IMR-90 (cell line): ENCODE results near the gene MAP2K5. TPM values are rescaled to one million over a fixed set of nuclear protein-coding genes. Genes with fewer than 3 reads are reported as not detected.

Experiments
- ATAC-seq: fragments of 200-7000 bp; cut with Tn5 transposase; 2 replicates; pipeline ENCODE4 v1.9.1; 2020; ENCODE audit warnings: low read depth, mild to moderate bottlenecking, moderate library complexity
- BruUV-seq: library from RNA; stranded (reverse); fragments of 400-500 nt; replicated peaks from 2 replicates; lab custom pipeline; 2021; lab: Mats Ljungman, UMichigan
- CTCF ChIA-PET: fragments of 300-600 bp; formaldehyde crosslinking; extraction: SDS; loops from one replicate; lab custom pipeline; 2021; ENCODE audit warnings: antibody characterized with exemption; lab: Yijun Ruan, JAX
- POLR2A ChIA-PET: fragments of 300-600 bp; sonication (Branson Sonifier 250); formaldehyde crosslinking; loops from one replicate; lab custom pipeline; 2022; ENCODE audit warnings: antibody characterized with exemption; ENCODE audit not compliant: unreplicated experiment; lab: Charles Lee
- DNase-seq: peaks from one replicate; pipeline ENCODE4 v3.0.0; 2013
- H2AFZ ChIP-seq: replicated peaks from 2 replicates; pipeline ENCODE3; 2013; ENCODE audit warnings: low read length, mild to moderate bottlenecking; ENCODE audit not compliant: poor library complexity
- H2AK5ac ChIP-seq: 2 replicates; pipeline ENCODE4 v1.6.1; 2013; ENCODE audit warnings: low read depth, low read length, inconsistent platforms
- H2AK9ac ChIP-seq: replicated peaks from 2 replicates; pipeline ENCODE3; 2013; ENCODE audit warnings: mild to moderate bottlenecking, low read depth, low read length, moderate library complexity; ENCODE audit not compliant: poor library complexity
- H2BK120ac ChIP-seq: 2 replicates; pipeline ENCODE4 v1.6.1; 2013; ENCODE audit warnings: low read depth, low read length, inconsistent platforms
- H2BK15ac ChIP-seq: 3 replicates; pipeline ENCODE4 v1.6.1; 2013; ENCODE audit warnings: low read depth, low read length, inconsistent platforms
- H2BK20ac ChIP-seq: 2 replicates; pipeline ENCODE4 v1.6.1; 2013; ENCODE audit warnings: low read depth, mild to moderate bottlenecking, inconsistent platforms, low read length, moderate library complexity
- H2BK5ac ChIP-seq: 2 replicates; pipeline ENCODE4 v1.6.1; 2013; ENCODE audit warnings: mild to moderate bottlenecking, low read depth, low read length, inconsistent platforms; ENCODE audit not compliant: poor library complexity, severe bottlenecking
- H3K14ac ChIP-seq: replicated peaks from 2 replicates; pipeline ENCODE4 v1.6.1; 2013; ENCODE audit warnings: low read depth, low read length, inconsistent platforms
- H3K18ac ChIP-seq: 2 replicates; pipeline ENCODE4 v1.6.1; 2013; ENCODE audit warnings: low read depth, low read length, control low read depth
- H3K23ac ChIP-seq: 2 replicates; pipeline ENCODE4 v1.6.1; 2013; ENCODE audit warnings: low read depth, low read length, inconsistent platforms
- H3K27ac ChIP-seq: 2 replicates; pipeline ENCODE4 v1.5.1; 2013; ENCODE audit warnings: mild to moderate bottlenecking, control low read depth, low read length; ENCODE audit not compliant: insufficient read depth
- H3K27me3 ChIP-seq: 2 replicates; pipeline ENCODE4 v1.6.1; 2013; ENCODE audit warnings: low read length; ENCODE audit not compliant: control insufficient read depth, insufficient read depth
- H3K36me3 ChIP-seq: 2 replicates; pipeline ENCODE4 v1.6.1; 2013; ENCODE audit warnings: low read length, mixed read lengths; ENCODE audit not compliant: control insufficient read depth, insufficient read depth
- H3K4ac ChIP-seq: 2 replicates; pipeline ENCODE4 v1.6.1; 2013; ENCODE audit warnings: low read depth, low read length, inconsistent platforms
- H3K4me1 ChIP-seq: 2 replicates; pipeline ENCODE4 v1.6.1; 2013; ENCODE audit warnings: low read length, mixed read lengths; ENCODE audit not compliant: control insufficient read depth, insufficient read depth
- H3K4me2 ChIP-seq: 2 replicates; pipeline ENCODE4 v1.6.1; 2013; ENCODE audit warnings: low read depth, mild to moderate bottlenecking, control low read depth, low read length, moderate library complexity
- H3K4me3 ChIP-seq: 2 replicates; pipeline ENCODE4 v1.5.1; 2013; ENCODE audit warnings: low read depth, mild to moderate bottlenecking, control low read depth, low read length, moderate library complexity; ENCODE audit not compliant: insufficient read depth
- H3K56ac ChIP-seq: 2 replicates; pipeline ENCODE4 v1.6.1; 2013; ENCODE audit warnings: low read length, inconsistent platforms; ENCODE audit not compliant: insufficient read depth; ENCODE audit errors: extremely low read depth
- H3K79me1 ChIP-seq, 2 experiments: 2 replicates each; pipeline ENCODE4 v1.6.1; 2013; ENCODE audit warnings: low read length in 2 of 2, inconsistent platforms in 1 of 2, low read depth in 1 of 2
- H3K9ac ChIP-seq: 2 replicates; pipeline ENCODE4 v1.6.1; 2013; ENCODE audit warnings: low read depth, low read length, control low read depth
- H3K9me1 ChIP-seq: 2 replicates; pipeline ENCODE4 v1.6.1; 2013; ENCODE audit warnings: low read length, inconsistent platforms; ENCODE audit not compliant: insufficient read depth
- H3K9me3 ChIP-seq: 2 replicates; pipeline ENCODE4 v1.6.1; 2013; ENCODE audit warnings: low read length; ENCODE audit not compliant: control insufficient read depth, insufficient read depth
- H4K20me1 ChIP-seq: 2 replicates; pipeline ENCODE4 v1.6.1; 2013; ENCODE audit warnings: low read length, inconsistent platforms; ENCODE audit not compliant: insufficient read depth
- H4K5ac ChIP-seq: 2 replicates; pipeline ENCODE4 v1.6.1; 2013; ENCODE audit warnings: mild to moderate bottlenecking, low read depth, low read length, control low read depth
- H4K8ac ChIP-seq, 2 experiments: 2 replicates each; pipeline ENCODE4 v1.6.1; 2013; ENCODE audit warnings: low read depth in 2 of 2, low read length in 2 of 2, control low read depth in 1 of 2, inconsistent platforms in 1 of 2
- H4K91ac ChIP-seq: 2 replicates; pipeline ENCODE4 v1.6.1; 2013; ENCODE audit warnings: low read depth, low read length, inconsistent platforms; ENCODE audit not compliant: insufficient read depth
- CEBPB ChIP-seq: IDR thresholded peaks from 2 replicates; pipeline ENCODE4 v1.6.1; 2012; ENCODE audit warnings: low read depth, low read length, improper control_type of control experiment
- CHD1 ChIP-seq: IDR thresholded peaks from 2 replicates; pipeline ENCODE4 v1.6.1; 2012; ENCODE audit warnings: low read depth, low read length, improper control_type of control experiment
- ELK1 ChIP-seq: fragments of 150-350 bp; IDR thresholded peaks from 2 replicates; pipeline ENCODE4 v1.6.1; 2016; ENCODE audit warnings: low read depth, mild to moderate bottlenecking, low read length, moderate library complexity, borderline replicate concordance
- FOS ChIP-seq: fragments of 150-350 bp; IDR thresholded peaks from 2 replicates; pipeline ENCODE4 v1.6.1; 2016; ENCODE audit warnings: low read depth, low read length
- MAFK ChIP-seq: IDR thresholded peaks from 2 replicates; pipeline ENCODE4 v1.6.1; 2012; ENCODE audit warnings: low read depth, low read length, improper control_type of control experiment
- MAZ ChIP-seq: IDR thresholded peaks from 2 replicates; pipeline ENCODE4 v1.6.1; 2012; ENCODE audit warnings: low read depth, mild to moderate bottlenecking, low read length, improper control_type of control experiment, moderate library complexity, borderline replicate concordance
- MXI1 ChIP-seq: IDR thresholded peaks from 2 replicates; pipeline ENCODE4 v1.6.1; 2012; ENCODE audit warnings: low read depth, mild to moderate bottlenecking, low read length, moderate library complexity, borderline replicate concordance
- NFE2L2 ChIP-seq: fragments of 150-350 bp; IDR thresholded peaks from 2 replicates; pipeline ENCODE4 v1.6.1; 2016; ENCODE audit warnings: low read depth, mild to moderate bottlenecking, low read length
- POLR2A ChIP-seq: IDR thresholded peaks from 2 replicates; pipeline ENCODE4 v1.6.1; 2012; ENCODE audit warnings: mild to moderate bottlenecking, low read depth, low read length
- RAD21 ChIP-seq: IDR thresholded peaks from 2 replicates; pipeline ENCODE4 v1.6.1; 2012; ENCODE audit warnings: low read length, improper control_type of control experiment
- RCOR1 ChIP-seq: IDR thresholded peaks from 2 replicates; pipeline ENCODE4 v1.6.1; 2012; ENCODE audit warnings: mild to moderate bottlenecking, low read length, improper control_type of control experiment; ENCODE audit not compliant: insufficient replicate concordance
- RFX5 ChIP-seq: IDR thresholded peaks from 2 replicates; pipeline ENCODE4 v1.8.0; 2012; ENCODE audit warnings: low read depth, mild to moderate bottlenecking, low read length, moderate library complexity
- SMC3 ChIP-seq: fragments of 150-350 bp; IDR thresholded peaks from 2 replicates; pipeline ENCODE4 v1.6.1; 2016; ENCODE audit warnings: low read depth, mild to moderate bottlenecking, antibody characterized with exemption, low read length, moderate library complexity
- USF2 ChIP-seq: fragments of 150-350 bp; IDR thresholded peaks from 2 replicates; pipeline ENCODE4 v1.6.1; 2017; ENCODE audit warnings: mild to moderate bottlenecking, antibody characterized with exemption, low read length, low read depth
- WGBS, 2 experiments: methylation state at CpG; one replicate each; pipeline versions ENCODE4 v1.1.5 to v1.1.7; 2013; ENCODE audit warnings: missing lambda C conversion rate in 2 of 2; ENCODE audit not compliant: insufficient read length in 1 of 2; ENCODE audit errors: extremely low coverage in 2 of 2; 5-methylcytosine and 5-hydroxymethylcytosine counted together
- dilution Hi-C: fragments of 300-500 bp; cut with HindIII; formaldehyde crosslinking; loops from one replicate; pipeline ENCODE4 v1.14.3; 2018; ENCODE audit warnings: low sequenced_read_pairs; ENCODE audit not compliant: unreplicated experiment
- in situ Hi-C: fragments of 300-500 bp; cut with MboI; formaldehyde crosslinking; loops from 3 replicates; pipeline ENCODE4 v1.14.3; 2019; ENCODE audit warnings: low sequenced_read_pairs, inconsistent platforms, mixed read lengths
- intact Hi-C: fragments of 100-400 bp; cut with micrococcal nuclease; formaldehyde crosslinking; loops from 2 replicates; pipeline ENCODE4 v1.10.0; 2022
- polyA plus RNA-seq, 3 experiments: library from polyadenylated mRNA; depleted of rRNA; stranded (reverse); fragments of >200 nt; gene quantifications; 2 replicates each; pipeline ENCODE4 v1.2.3, GENCODE V29; 2012; ENCODE audit warnings: low replicate concordance in 1 of 3
- total RNA-seq: library from RNA; depleted of rRNA; stranded (reverse); fragments of >200 nt; gene quantifications from 2 replicates; pipeline ENCODE4 v1.2.3, GENCODE V29; 2012
- TF ChIP-seq, protein P1 (sequence below): conservative IDR thresholded peaks from 2 replicates; pipeline ENCODE4 v1.5.1; 2012; ENCODE audit warnings: mild to moderate bottlenecking, low read depth, low read length, improper control_type of control experiment

MAP2K5 gene
- total and polyA plus RNA-seq, 2 of the 4 experiments (the other 2 are of a cell fraction) = 1.6 to 6.1 TPM

DNA sequence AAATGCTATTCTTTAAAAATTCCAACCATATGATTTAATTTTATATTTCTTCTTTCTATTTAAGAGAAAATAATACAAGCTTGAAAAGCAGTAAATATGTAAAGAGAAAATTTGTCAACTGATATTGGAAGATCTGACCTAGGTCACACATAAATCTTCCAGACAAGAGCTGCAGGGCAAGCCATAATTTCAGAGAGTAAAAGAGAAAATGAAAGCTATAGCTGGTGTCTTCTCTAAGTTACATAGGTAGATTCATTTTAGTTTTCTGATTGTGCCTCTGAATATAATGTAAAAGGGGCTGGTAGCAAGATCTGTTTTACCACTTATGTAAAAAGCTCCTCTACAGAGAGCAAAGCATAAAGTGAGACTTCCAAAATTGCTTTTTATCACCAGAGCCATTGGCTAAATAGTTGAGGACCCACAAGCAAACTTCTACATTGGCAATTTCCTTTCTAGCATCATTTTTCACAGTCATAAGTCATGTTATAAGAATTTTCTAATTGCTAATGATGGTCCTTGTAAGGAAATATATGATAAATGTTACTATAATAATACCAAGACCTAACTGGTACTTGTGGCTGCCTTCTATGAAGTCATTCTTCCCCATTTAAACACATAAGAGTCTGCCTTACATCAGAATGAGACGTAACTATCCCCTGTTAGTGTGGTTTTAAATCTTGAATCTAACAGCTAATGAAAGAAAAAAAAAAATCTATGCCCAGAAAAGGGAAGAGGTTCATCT is 202.0 kb downstream of the MAP2K5 start:
- no peak overlapping the region for H3K4ac ChIP-seq
- no peaks in the 10 kb centered on the region for H3K27me3 ChIP-seq
- H3K9me3 ChIP-seq = no peaks in the 10 kb centered on the region
- no peaks in the 10 kb centered on the region for H3K79me1 ChIP-seq
- H3K36me3 ChIP-seq = 0 out of 2 replicates have a peak, but pooled peaks cover 2% of the 10 kb centered on the region
- no peaks in the 10 kb centered on the region; the same call in 1 of the 2 replicates for H3K9me1 ChIP-seq
- no peak overlapping the region for H2AK9ac ChIP-seq
- intact Hi-C loops = no loop called here
- no peak overlapping the region; the same call in 1 of the 2 replicates for H3K14ac ChIP-seq
- BruUV-seq = no TSS peak
- no peak overlapping the region for H3K56ac ChIP-seq
- H2BK5ac ChIP-seq = no peak overlapping the region
- dilution Hi-C loops = no loop called here
- in situ Hi-C loops = no loop called here
- ChIA-PET CTCF (interaction anchor here (1.8 kb wide), 1 partner anchor 18 kb away, joined by 4 read pairs; no protein-coding TSS in a partner anchor), POLR2A (interaction anchor here (0.6 kb wide), 1 partner anchor 626 kb away, joined by 3 read pairs; no protein-coding TSS in a partner anchor)
- no peak overlapping the region for H3K4me2 ChIP-seq
- H4K20me1 ChIP-seq = no peaks in the 10 kb centered on the region
- no peak overlapping the region for H4K91ac ChIP-seq
- H3K27ac ChIP-seq = no peak overlapping the region
- H3K9ac ChIP-seq = no peak overlapping the region
- DNase-seq = no peak
- H3K18ac ChIP-seq = no peak overlapping the region
- ATAC-seq = no peak; the same call in 1 of the 2 replicates
- H2BK20ac ChIP-seq = no peak overlapping the region
- H2BK120ac ChIP-seq = no peak overlapping the region
- H2AK5ac ChIP-seq = no peak overlapping the region
- no peak overlapping the region for H2BK15ac ChIP-seq
- WGBS, 2 experiments = no CpG with 5 or more reads among the region's 1 CpG
- H3K4me3 ChIP-seq = no peak overlapping the region
- no peak overlapping the region for H2AFZ ChIP-seq
- H4K8ac ChIP-seq = no peak overlapping the region
- H4K5ac ChIP-seq = no peak overlapping the region
- no peaks in the 10 kb centered on the region; the same call in 1 of the 2 replicates for H3K4me1 ChIP-seq
- no peak overlapping the region for H3K23ac ChIP-seq
- TF ChIP-seq POLR2A (no peak), NFE2L2 (no peak), USF2 (no peak), RCOR1 (no peak), RAD21 (no peak), ELK1 (no peak), MAZ (no peak), RFX5 (no peak), FOS (no peak), CEBPB (no peak), SMC3 (no peak), MAFK (no peak), CHD1 (no peak), MXI1 (no peak)
- TF ChIP-seq, protein P1, sequence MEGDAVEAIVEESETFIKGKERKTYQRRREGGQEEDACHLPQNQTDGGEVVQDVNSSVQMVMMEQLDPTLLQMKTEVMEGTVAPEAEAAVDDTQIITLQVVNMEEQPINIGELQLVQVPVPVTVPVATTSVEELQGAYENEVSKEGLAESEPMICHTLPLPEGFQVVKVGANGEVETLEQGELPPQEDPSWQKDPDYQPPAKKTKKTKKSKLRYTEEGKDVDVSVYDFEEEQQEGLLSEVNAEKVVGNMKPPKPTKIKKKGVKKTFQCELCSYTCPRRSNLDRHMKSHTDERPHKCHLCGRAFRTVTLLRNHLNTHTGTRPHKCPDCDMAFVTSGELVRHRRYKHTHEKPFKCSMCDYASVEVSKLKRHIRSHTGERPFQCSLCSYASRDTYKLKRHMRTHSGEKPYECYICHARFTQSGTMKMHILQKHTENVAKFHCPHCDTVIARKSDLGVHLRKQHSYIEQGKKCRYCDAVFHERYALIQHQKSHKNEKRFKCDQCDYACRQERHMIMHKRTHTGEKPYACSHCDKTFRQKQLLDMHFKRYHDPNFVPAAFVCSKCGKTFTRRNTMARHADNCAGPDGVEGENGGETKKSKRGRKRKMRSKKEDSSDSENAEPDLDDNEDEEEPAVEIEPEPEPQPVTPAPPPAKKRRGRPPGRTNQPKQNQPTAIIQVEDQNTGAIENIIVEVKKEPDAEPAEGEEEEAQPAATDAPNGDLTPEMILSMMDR = no peak
